Measurements from ENCODE around the gene IL1RL1. TPM values are rescaled to one million over a fixed set of nuclear protein-coding genes. Genes with fewer than 3 reads are reported as not detected.

IL1RL1 gene
- total RNA-seq, 1 donor from 2014 or later, result 0.27 TPM

- FAIRE-seq (no peak), DNase-seq (ENCODE audit: low read depth) (no peak)
- peaks cover 5% of the 10 kb centered on the region for H3K27me3 ChIP-seq (ENCODE audit: insufficient read depth, low read length)
- peaks cover 3% of the 10 kb centered on the region for H3K4me1 Mint-ChIP-seq (ENCODE audit: low read depth, unreplicated experiment)
- H3K79me2 ChIP-seq (ENCODE audit: insufficient read depth, low read length), result no peaks in the 10 kb centered on the region
- no peak overlapping the region for H3K4me2 ChIP-seq (ENCODE audit: low read length)
- H3K4me1 ChIP-seq (ENCODE audit: insufficient read depth, low read length), result no peaks in the 10 kb centered on the region
- H3K4me3 ChIP-seq (ENCODE audit: insufficient read depth, low read depth, low read length), result no peak overlapping the region
- no peak overlapping the region for H3K27ac ChIP-seq (ENCODE audit: low read depth, low read length)
- no peak overlapping the region for H3K9ac ChIP-seq (ENCODE audit: low read length)
- no peak overlapping the region for H3K4me3 Mint-ChIP-seq (ENCODE audit: unreplicated experiment)
- no peaks in the 10 kb centered on the region for H3K36me3 ChIP-seq (ENCODE audit: insufficient read depth, low read length)
- no peak overlapping the region for H3K27ac Mint-ChIP-seq (ENCODE audit: unreplicated experiment)
- no peak overlapping the region for H2AFZ ChIP-seq (ENCODE audit: low read depth, low read length)
- no peaks in the 10 kb centered on the region for H4K20me1 ChIP-seq (ENCODE audit: insufficient read depth, low read length)
- H3K36me3 Mint-ChIP-seq (ENCODE audit: low read depth, unreplicated experiment), result no peaks in the 10 kb centered on the region
- no peaks in the 10 kb centered on the region for H3K9me3 Mint-ChIP-seq (ENCODE audit: unreplicated experiment)
- no peak for TF ChIP-seq EZH2 (IDR thresholded peaks at IDR 0.05; ENCODE audit: insufficient read depth, low read length)
- TF ChIP-seq, protein P1, sequence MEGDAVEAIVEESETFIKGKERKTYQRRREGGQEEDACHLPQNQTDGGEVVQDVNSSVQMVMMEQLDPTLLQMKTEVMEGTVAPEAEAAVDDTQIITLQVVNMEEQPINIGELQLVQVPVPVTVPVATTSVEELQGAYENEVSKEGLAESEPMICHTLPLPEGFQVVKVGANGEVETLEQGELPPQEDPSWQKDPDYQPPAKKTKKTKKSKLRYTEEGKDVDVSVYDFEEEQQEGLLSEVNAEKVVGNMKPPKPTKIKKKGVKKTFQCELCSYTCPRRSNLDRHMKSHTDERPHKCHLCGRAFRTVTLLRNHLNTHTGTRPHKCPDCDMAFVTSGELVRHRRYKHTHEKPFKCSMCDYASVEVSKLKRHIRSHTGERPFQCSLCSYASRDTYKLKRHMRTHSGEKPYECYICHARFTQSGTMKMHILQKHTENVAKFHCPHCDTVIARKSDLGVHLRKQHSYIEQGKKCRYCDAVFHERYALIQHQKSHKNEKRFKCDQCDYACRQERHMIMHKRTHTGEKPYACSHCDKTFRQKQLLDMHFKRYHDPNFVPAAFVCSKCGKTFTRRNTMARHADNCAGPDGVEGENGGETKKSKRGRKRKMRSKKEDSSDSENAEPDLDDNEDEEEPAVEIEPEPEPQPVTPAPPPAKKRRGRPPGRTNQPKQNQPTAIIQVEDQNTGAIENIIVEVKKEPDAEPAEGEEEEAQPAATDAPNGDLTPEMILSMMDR (IDR thresholded peaks at IDR 0.05; ENCODE audit: insufficient read depth, low read depth, low read length), result no peak
- no peaks in the 10 kb centered on the region for H3K9me3 ChIP-seq (ENCODE audit: insufficient read depth, low read depth, low read length)
- H3K27me3 Mint-ChIP-seq (ENCODE audit: low read depth, unreplicated experiment), result no peaks in the 10 kb centered on the region
Observed at GRCh38 chr2:102392942-102393341, 81.6 kb downstream of the IL1RL1 start.

DNA sequence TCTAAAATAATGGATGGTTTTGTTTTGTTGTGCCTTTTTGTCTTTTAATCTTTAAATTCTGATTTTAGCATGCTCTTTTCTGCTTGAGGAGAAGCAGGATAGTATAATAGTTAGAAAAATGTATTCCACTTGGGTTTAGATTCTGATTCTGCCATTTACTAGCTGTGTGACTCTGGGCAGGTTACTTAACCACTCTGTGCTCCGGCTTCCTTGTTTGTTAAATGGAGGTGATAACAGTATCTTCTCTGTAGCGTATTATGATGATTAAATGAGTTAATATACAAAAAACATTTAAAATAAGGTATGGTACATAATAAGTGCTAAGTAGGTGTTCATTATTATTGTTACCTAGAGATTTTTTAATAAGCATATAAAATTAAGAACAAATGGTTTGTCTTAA is 84.6 kb downstream of the IL1RL1 start:
- no peak for TF ChIP-seq EZH2 (IDR thresholded peaks at IDR 0.05; ENCODE audit: insufficient read depth, low read length)
- TF ChIP-seq, protein P1 (IDR thresholded peaks at IDR 0.05; ENCODE audit: insufficient read depth, low read depth, low read length), result no peak
- Mint-ChIP-seq H3K4me1 (ENCODE audit: low read depth, unreplicated experiment) (no peaks in the 10 kb centered on the region), H3K27me3 (ENCODE audit: low read depth, unreplicated experiment) (no peaks in the 10 kb centered on the region), H3K36me3 (ENCODE audit: low read depth, unreplicated experiment) (no peaks in the 10 kb centered on the region), H3K9me3 (ENCODE audit: unreplicated experiment) (no peaks in the 10 kb centered on the region), H3K4me3 (ENCODE audit: unreplicated experiment) (no peak overlapping the region), H3K27ac (ENCODE audit: unreplicated experiment) (no peak overlapping the region)
- H3K36me3 ChIP-seq (ENCODE audit: insufficient read depth, low read length), result no peaks in the 10 kb centered on the region
- no peak for DNase-seq (ENCODE audit: low read depth)
- no peak overlapping the region for H3K9ac ChIP-seq (ENCODE audit: low read length)
- no peak for FAIRE-seq
- no peak overlapping the region for H3K4me3 ChIP-seq (ENCODE audit: insufficient read depth, low read depth, low read length)
- no peaks in the 10 kb centered on the region for H3K9me3 ChIP-seq (ENCODE audit: insufficient read depth, low read depth, low read length)
- no peaks in the 10 kb centered on the region for H3K4me1 ChIP-seq (ENCODE audit: insufficient read depth, low read length)
- H3K27me3 ChIP-seq (ENCODE audit: insufficient read depth, low read length), result peaks cover 5% of the 10 kb centered on the region
- no peaks in the 10 kb centered on the region for H3K79me2 ChIP-seq (ENCODE audit: insufficient read depth, low read length)
- no peak overlapping the region for H3K4me2 ChIP-seq (ENCODE audit: low read length)
- H3K27ac ChIP-seq (ENCODE audit: low read depth, low read length), result no peak overlapping the region
- no peak overlapping the region for H2AFZ ChIP-seq (ENCODE audit: low read depth, low read length)
- no peaks in the 10 kb centered on the region for H4K20me1 ChIP-seq (ENCODE audit: insufficient read depth, low read length)

DNA sequence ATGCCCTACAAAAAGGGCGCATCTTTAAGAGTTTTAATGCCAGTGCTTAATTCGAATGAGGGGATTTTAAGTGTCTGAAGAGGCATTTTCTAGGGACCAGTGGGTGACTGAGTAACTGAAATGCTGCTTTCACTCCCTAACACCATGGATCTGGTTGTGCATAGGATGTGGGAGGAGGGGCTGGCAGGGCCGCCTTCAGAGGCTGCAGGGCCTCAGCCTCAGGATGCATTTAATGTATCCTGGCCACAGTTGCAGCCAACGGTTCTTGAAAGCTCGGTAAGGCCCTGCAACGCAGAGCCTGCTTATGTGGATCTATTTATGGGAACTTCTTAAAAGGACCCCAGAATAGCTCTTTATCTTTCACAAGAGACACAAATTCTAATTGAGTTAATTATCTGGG is 85.8 kb downstream of the IL1RL1 start:
- Histone ChIP-seq H3K27ac (ENCODE audit: low read depth, low read length) (no peak overlapping the region), H4K20me1 (ENCODE audit: insufficient read depth, low read length) (no peaks in the 10 kb centered on the region), H2AFZ (ENCODE audit: low read depth, low read length) (no peak overlapping the region), H3K27me3 (ENCODE audit: insufficient read depth, low read length) (peaks cover 5% of the 10 kb centered on the region), H3K9me3 (ENCODE audit: insufficient read depth, low read depth, low read length) (no peaks in the 10 kb centered on the region), H3K36me3 (ENCODE audit: insufficient read depth, low read length) (no peaks in the 10 kb centered on the region), H3K4me3 (ENCODE audit: insufficient read depth, low read depth, low read length) (no peak overlapping the region), H3K79me2 (ENCODE audit: insufficient read depth, low read length) (no peaks in the 10 kb centered on the region), H3K9ac (ENCODE audit: low read length) (no peak overlapping the region), H3K4me1 (ENCODE audit: insufficient read depth, low read length) (no peaks in the 10 kb centered on the region), H3K4me2 (ENCODE audit: low read length) (no peak overlapping the region)
- TF ChIP-seq, protein P1 (IDR thresholded peaks at IDR 0.05; ENCODE audit: insufficient read depth, low read depth, low read length), result no peak
- TF ChIP-seq EZH2 (IDR thresholded peaks at IDR 0.05; ENCODE audit: insufficient read depth, low read length), result no peak
- Mint-ChIP-seq H3K9me3 (ENCODE audit: unreplicated experiment) (no peaks in the 10 kb centered on the region), H3K4me1 (ENCODE audit: low read depth, unreplicated experiment) (no peaks in the 10 kb centered on the region), H3K27ac (ENCODE audit: unreplicated experiment) (no peak overlapping the region), H3K4me3 (ENCODE audit: unreplicated experiment) (no peak overlapping the region), H3K27me3 (ENCODE audit: low read depth, unreplicated experiment) (no peaks in the 10 kb centered on the region), H3K36me3 (ENCODE audit: low read depth, unreplicated experiment) (no peaks in the 10 kb centered on the region)
- DNase-seq (ENCODE audit: low read depth), result no peak
- FAIRE-seq, result no peak
